B cell (primary cell): Measurements from ENCODE around the gene CFAP73. TPM values are rescaled to one million over a fixed set of nuclear protein-coding genes. Genes with fewer than 3 reads are reported as not detected.

Source experiments
- ATAC-seq: fragments of 200-7000 bp; cut with Tn5 transposase; one replicate; pipeline ENCODE4 v1.10.0; 2021; ENCODE audit warnings: low read depth, mild to moderate bottlenecking, moderate number of reproducible peaks, moderate library complexity
- CTCF ChIA-PET: fragments of 350-600 bp; sonication (Branson Sonifier 250); formaldehyde crosslinking; loops from one replicate; lab custom pipeline; 2021; ENCODE audit warnings: antibody characterized with exemption, inconsistent platforms; lab: Charles Lee
- POLR2A ChIA-PET: fragments of 350-600 bp; sonication (Branson Sonifier 250); formaldehyde crosslinking; loops from one replicate; lab custom pipeline; 2021; ENCODE audit warnings: antibody characterized with exemption; lab: Charles Lee
- DNase-seq: peaks from one replicate; pipeline ENCODE4 v3.0.0; 2013
- H2AFZ ChIP-seq: 2 replicates; pipeline ENCODE4 v1.6.1; 2012; ENCODE audit warnings: mild to moderate bottlenecking, low read depth, low read length; ENCODE audit not compliant: insufficient read depth, poor library complexity, severe bottlenecking
- H3K27ac ChIP-seq, 2 donors: 1 replicate in 1 of 2; 2 replicates in 1 of 2; pipeline ENCODE4 v1.5.1; 2012 to 2013; ENCODE audit warnings: low read length in 2 of 2, mild to moderate bottlenecking in 2 of 2, moderate library complexity in 1 of 2
- H3K27me3 ChIP-seq, 4 experiments: fragments of 200-600 bp in 1 of 4; sonication (generic) in 1 of 4; replicated peaks in 1 of 4; 1 replicate in 2 of 4; 2 replicates in 2 of 4; pipeline versions ENCODE4 v1.6.1 to v1.7.0; 2013 to 2016; ENCODE audit warnings: low read length in 3 of 4, mild to moderate bottlenecking in 2 of 4, mixed read lengths in 1 of 4, moderate library complexity in 1 of 4; ENCODE audit not compliant: insufficient read depth in 4 of 4, control insufficient read depth in 3 of 4; ENCODE audit errors: control extremely low read depth in 1 of 4
- H3K36me3 ChIP-seq, 2 experiments: replicated peaks in 1 of 2; 1 replicate in 1 of 2; 2 replicates in 1 of 2; pipeline versions ENCODE4 v1.6.1 to v1.7.1; 2013; ENCODE audit warnings: low read length in 1 of 2; ENCODE audit not compliant: insufficient read depth in 2 of 2, control insufficient read depth in 1 of 2; ENCODE audit errors: control extremely low read depth in 1 of 2, extremely low read depth in 1 of 2
- H3K4me1 ChIP-seq, 2 donors: fragments of 200-600 bp in 1 of 2; sonication (generic) in 1 of 2; 1 replicate in 1 of 2; 2 replicates in 1 of 2; pipeline versions ENCODE4 v1.5.1 to v1.6.1; 2013 to 2017; ENCODE audit warnings: low read length in 2 of 2; ENCODE audit not compliant: control insufficient read depth in 2 of 2, insufficient read depth in 2 of 2
- H3K4me2 ChIP-seq: replicated peaks from 2 replicates; pipeline ENCODE3; 2012; ENCODE audit warnings: mild to moderate bottlenecking, low read depth, low read length; ENCODE audit not compliant: poor library complexity, severe bottlenecking
- H3K4me3 ChIP-seq, 5 experiments: fragments of 200-600 bp in 1 of 5; sonication (generic) in 1 of 5; 1 replicate in 3 of 5; 2 replicates in 2 of 5; pipeline versions ENCODE4 v1.5.1 to v1.7.0; 2011 to 2016; ENCODE audit warnings: low read length in 4 of 5, mild to moderate bottlenecking in 4 of 5, low read depth in 2 of 5, control low read depth in 1 of 5, moderate library complexity in 1 of 5; ENCODE audit not compliant: insufficient read depth in 1 of 5; ENCODE audit errors: control extremely low read depth in 1 of 5, extremely low read depth in 1 of 5
- H3K79me2 ChIP-seq: fragments of 200-600 bp; sonication (generic); one replicate; pipeline ENCODE4 v1.6.0; 2016; ENCODE audit warnings: low read length; ENCODE audit not compliant: control insufficient read depth, insufficient read depth
- H3K9ac ChIP-seq: fragments of 200-600 bp; sonication (generic); 2 replicates; pipeline ENCODE4 v1.6.1; 2017; ENCODE audit warnings: mild to moderate bottlenecking, low read length, moderate library complexity
- H3K9me3 ChIP-seq, 3 donors: one replicate each; pipeline versions ENCODE4 v1.6.1 to v1.7.1; 2013; ENCODE audit warnings: low read length in 2 of 3; ENCODE audit not compliant: control insufficient read depth in 2 of 3, insufficient read depth in 1 of 3; ENCODE audit errors: control extremely low read depth in 1 of 3
- H4K20me1 ChIP-seq: 2 replicates; pipeline ENCODE4 v1.6.0; 2012; ENCODE audit warnings: mild to moderate bottlenecking, low read length; ENCODE audit not compliant: insufficient read depth, control insufficient read depth, poor library complexity, severe bottlenecking
- H3K27ac Mint-ChIP-seq: one replicate; pipeline ENCODE4 v1.8.0; 2021; ENCODE audit warnings: mixed read lengths
- H3K27me3 Mint-ChIP-seq: one replicate; pipeline ENCODE4 v1.8.0; 2021; ENCODE audit warnings: mixed read lengths
- H3K4me1 Mint-ChIP-seq: one replicate; pipeline ENCODE4 v1.8.0; 2021; ENCODE audit warnings: mixed read lengths
- H3K4me3 Mint-ChIP-seq: one replicate; pipeline ENCODE4 v1.8.0; 2021; ENCODE audit warnings: mixed read lengths
- H3K9me3 Mint-ChIP-seq: one replicate; pipeline ENCODE4 v1.8.0; 2022; ENCODE audit warnings: mixed read lengths; ENCODE audit not compliant: insufficient read depth
- EZH2 ChIP-seq: IDR thresholded peaks from 2 replicates; pipeline ENCODE4 v1.6.1; 2012; ENCODE audit warnings: borderline replicate concordance, low read depth, mild to moderate bottlenecking, moderate library complexity, low read length; ENCODE audit not compliant: insufficient read depth, poor library complexity, severe bottlenecking
- WGBS: methylation state at CpG from one replicate; pipeline ENCODE4 v1.1.5; 2013; ENCODE audit warnings: missing lambda C conversion rate; ENCODE audit not compliant: insufficient coverage; 5-methylcytosine and 5-hydroxymethylcytosine counted together
- intact Hi-C: fragments of 100-400 bp; cut with micrococcal nuclease; formaldehyde crosslinking; loops from one replicate; pipeline ENCODE4 v1.10.0; 2022
- polyA plus RNA-seq: library from polyadenylated mRNA; depleted of rRNA; stranded (reverse); fragments of >200 nt; gene quantifications from 2 replicates; pipeline ENCODE4 v1.2.3, GENCODE V29; 2012
- total RNA-seq, 2 donors: library from RNA; stranded (reverse); fragments of 120-200 nt in 1 of 2; gene quantifications; 1 replicate in 1 of 2; 2 replicates in 1 of 2; pipeline versions ENCODE4 v1.2.3 to v1.2.4, GENCODE V29; 2013 to 2022
- TF ChIP-seq, protein P1 (sequence below): fragments of 200-600 bp; IDR thresholded peaks from one replicate; pipeline ENCODE4 v1.8.0; 2022; ENCODE audit warnings: antibody characterized with exemption, mild to moderate bottlenecking

The CFAP73 gene
- total and polyA plus RNA-seq, 2 donors (not counting 1 experiment from before 2014, with no cell fraction given), result 0.13 to 5.1 TPM

DNA sequence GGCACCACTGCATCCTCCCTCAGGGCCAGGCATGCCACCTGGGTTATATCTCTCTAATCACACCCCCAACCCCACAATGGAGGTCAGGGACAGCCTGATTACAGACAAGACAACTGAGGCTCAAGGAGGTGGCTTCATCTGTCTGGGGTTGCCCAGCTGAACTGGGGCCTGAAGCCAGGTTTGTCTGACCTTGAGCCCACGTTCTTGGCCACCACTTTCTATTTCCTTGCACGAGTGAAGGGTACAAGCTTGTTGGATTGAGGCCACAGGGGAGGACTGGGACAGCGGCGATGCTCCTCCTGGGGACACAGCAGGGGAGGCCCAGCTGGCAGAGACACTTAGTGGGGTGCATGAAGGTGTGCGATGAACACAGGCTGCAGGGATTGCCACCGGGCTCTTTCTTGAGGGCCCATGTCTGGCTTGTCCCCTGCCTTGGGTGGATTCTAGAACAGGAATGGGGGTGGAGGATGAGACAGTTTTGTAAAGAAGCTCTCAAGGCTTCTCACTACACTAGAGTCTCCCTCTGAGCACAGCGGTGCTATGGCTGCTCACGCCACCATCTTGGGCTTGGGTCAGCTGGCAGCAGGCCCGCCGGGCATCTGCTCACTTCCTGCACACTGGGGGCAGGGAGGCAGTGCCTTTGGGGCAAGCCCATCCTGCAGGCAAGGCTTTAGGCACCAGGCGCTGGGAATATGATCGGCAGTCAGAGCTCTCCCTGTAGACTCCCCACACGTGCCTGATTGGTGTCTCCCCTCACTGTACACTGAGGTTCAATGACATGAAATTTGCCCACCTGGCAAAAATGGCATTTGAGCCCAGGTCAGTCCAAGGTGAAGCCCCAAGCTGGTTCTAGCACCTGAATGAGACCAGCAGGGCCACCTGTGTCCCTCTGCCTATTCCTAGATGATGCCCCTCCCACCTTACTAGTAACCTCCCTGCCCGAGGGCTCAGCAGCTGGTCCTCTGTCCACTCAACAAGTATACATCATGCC lies 52.0 kb downstream of the CFAP73 start:
- Histone ChIP-seq H3K79me2 (no peaks in the 10 kb centered on the region), H3K36me3 (no peaks in the 10 kb centered on the region), H4K20me1 (no peaks in the 10 kb centered on the region), H3K27ac (no peak overlapping the region), H3K9ac (no peak overlapping the region), H2AFZ (no peak overlapping the region), H3K9me3 (peaks cover 0 to 9% (median 0%) of the 10 kb centered on the region in 3 donors), H3K27me3 (no peaks in the 10 kb centered on the region), H3K4me2 (no peak overlapping the region), H3K4me3 (no peak overlapping the region), H3K4me1 (peaks cover 21 to 30% of the 10 kb centered on the region in 2 donors)
- POLR2A ChIA-PET, result interaction anchor here (1.2 kb wide), 1 partner anchor 32 kb away, joined by 3 read pairs; no protein-coding TSS in a partner anchor
- H3K27me3 Mint-ChIP-seq, result no peaks in the 10 kb centered on the region
- no peaks in the 10 kb centered on the region for H3K9me3 Mint-ChIP-seq
- no peak for TF ChIP-seq EZH2
- TF ChIP-seq, protein P1, sequence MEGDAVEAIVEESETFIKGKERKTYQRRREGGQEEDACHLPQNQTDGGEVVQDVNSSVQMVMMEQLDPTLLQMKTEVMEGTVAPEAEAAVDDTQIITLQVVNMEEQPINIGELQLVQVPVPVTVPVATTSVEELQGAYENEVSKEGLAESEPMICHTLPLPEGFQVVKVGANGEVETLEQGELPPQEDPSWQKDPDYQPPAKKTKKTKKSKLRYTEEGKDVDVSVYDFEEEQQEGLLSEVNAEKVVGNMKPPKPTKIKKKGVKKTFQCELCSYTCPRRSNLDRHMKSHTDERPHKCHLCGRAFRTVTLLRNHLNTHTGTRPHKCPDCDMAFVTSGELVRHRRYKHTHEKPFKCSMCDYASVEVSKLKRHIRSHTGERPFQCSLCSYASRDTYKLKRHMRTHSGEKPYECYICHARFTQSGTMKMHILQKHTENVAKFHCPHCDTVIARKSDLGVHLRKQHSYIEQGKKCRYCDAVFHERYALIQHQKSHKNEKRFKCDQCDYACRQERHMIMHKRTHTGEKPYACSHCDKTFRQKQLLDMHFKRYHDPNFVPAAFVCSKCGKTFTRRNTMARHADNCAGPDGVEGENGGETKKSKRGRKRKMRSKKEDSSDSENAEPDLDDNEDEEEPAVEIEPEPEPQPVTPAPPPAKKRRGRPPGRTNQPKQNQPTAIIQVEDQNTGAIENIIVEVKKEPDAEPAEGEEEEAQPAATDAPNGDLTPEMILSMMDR, result no peak
- intact Hi-C loops, result loop anchor here (10.0 kb wide), 1 partner anchor 1767 kb away; no protein-coding TSS in a partner anchor
- peak overlapping the region; percentile 63 for H3K27ac Mint-ChIP-seq
- CTCF ChIA-PET, result interaction anchor here (1.9 to 3.2 kb wide), 3 partner anchors 14 to 31 kb away, joined by 5 to 16 read pairs (median 13); no protein-coding TSS in a partner anchor
- H3K4me3 Mint-ChIP-seq, result no peak overlapping the region
- no peak for ATAC-seq
- WGBS, result 94% methylated on average over 14 of the region's 14 CpGs
- peaks cover 44% of the 10 kb centered on the region for H3K4me1 Mint-ChIP-seq
- DNase-seq, result no peak
